HG03442 (cell line): Measurements from ENCODE around the gene FANCC.
A peak's percentile ranks its signal among the peaks of the same experiment; 100 is the strongest.
"Not testable (repeated sequence)": the region's sequence is repeated elsewhere in the genome, so short reads cannot be mapped to it uniquely, and the experiment has no call there.

Experiments
- ATAC-seq: cut with Tn5 transposase; IDR thresholded peaks from one replicate; pipeline ENCODE4 v1.9.1; 2021; ENCODE audit warnings: mild to moderate bottlenecking, moderate library complexity; ENCODE audit not compliant: unreplicated experiment

The FANCC gene

DNA sequence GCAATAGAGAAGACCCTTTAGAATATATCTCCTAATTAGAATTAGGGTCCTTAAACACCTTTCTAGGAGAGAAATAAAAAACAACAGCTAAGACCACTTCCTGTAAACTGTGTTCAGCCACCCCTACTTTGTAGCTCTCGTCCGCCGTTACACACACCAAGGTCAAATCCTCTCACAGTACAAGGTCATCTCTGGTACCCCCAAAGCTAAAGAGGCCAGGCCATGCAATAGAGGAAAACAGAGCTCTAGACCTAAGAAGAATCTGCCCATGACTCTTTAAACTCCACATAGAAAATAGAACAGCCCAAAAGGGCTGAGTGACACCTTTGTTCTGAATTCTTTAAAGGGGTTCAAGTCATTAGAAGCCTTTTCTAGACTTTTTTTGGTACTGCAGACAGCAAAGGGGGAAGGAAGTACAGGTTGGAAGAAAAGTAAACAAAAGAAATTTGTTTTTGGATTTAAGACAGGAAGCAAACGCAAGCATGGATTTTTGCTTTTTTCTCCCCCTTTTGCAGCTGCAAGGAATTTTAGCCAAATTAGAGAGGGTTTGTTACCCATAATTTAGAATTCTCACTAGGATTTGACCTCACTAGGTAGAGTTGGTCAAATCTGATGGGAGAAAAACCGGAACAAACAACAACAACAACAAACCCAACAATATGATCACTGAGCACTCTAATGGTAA is 13.4 kb upstream of the FANCC start:
- ATAC-seq = no peak

DNA sequence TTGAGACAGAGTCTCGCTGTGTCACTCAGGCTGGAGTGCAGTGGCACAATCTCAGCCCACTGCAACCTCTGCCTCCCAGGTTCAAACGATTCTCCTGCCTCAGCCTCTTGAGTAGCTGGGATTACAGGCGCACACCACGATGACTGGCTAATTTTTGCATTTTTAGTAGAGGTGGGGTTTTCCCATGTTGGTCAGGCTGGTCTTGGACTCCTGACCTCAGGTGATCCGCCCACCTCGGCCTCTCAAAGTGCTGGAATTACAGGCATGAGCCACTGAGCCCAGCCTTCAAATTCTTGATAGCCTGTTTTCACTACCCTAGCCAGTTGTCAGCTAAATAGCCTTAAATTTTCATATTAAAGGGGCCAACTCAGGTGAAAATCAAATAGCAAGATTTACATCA is 11.6 kb upstream of the FANCC start:
- ATAC-seq = not testable (repeated sequence)

DNA sequence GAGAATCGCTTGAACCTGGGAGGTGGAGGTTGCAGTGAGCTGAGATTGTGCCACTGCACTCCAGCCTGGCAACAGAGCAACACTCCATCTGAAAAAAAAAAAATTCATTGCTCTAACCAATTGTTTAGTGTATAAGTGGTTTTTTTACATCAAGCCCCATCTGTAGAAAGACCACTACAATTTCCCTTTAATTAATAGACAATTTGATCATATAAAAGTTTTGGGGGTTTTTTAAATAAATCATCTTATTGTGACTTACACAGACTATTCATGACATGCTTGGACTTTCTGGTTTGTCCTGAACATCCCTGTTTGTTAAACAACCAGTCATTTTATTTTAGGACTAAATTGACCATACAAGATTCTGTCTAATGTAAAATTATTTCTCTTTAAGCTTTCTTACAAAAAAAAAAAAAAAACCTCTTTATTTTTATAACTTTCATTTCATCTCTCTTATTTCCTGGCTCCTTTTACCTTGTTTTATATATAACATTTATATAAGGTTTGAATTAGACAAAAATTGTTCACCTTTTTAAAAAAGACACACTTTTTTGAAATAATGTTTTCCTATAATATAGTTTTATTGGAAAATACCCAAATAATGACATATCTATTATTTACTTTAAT is 9.8 kb upstream of the FANCC start:
- ATAC-seq = no peak

DNA sequence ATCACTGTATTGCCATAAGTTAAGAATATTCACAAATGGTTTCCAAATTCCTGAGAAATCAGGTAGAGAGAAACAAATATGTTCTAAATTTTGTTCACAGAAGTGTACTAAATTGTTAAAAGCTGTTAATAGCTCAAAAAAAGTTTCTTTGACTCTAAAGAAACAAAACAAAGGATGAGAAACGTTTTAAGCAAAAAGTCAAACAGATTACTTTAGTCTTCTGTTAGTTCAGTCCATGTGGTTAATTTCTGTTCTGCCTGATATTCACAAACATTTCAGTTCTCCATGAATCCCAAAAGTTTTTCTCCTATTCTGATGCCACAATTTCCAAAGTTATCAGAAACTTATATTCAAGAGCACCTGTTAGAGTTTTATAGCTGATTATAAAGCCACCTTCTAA is 7.7 kb upstream of the FANCC start:
- no peak for ATAC-seq

DNA sequence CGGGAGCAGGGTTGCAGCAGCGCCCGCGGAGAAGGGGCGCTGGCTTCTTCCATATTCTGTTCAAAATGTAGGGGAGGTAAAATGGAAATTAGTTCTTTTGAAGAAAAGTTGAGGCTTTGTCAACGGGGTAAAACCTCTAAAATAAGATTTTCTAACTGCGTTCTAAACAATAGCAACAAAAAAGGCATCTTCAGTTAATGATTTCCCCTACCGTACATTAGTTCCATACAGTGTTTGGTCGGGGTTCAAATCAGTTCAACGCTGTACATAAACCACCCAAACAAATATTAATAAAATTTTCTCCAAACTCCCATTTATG is 343 bp upstream of the FANCC start:
- ATAC-seq = no peak

DNA sequence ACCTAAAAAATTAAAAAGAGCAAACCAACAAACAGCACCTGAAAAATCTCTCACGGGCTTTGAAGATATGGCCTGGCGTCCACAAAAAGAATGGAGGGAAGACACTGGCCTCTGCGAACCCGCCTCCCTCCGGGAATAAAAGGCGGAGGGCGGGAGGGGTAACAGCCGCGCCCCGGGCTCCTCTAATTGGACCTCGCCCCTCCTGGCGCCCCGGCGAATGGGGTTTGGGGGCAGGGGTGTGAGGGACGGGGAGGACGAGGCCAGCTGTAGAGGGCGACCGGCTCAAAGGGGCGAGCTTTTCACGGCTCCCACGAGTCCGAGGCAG is 753 bp downstream of the FANCC start:
- ATAC-seq = peak; percentile 36

DNA sequence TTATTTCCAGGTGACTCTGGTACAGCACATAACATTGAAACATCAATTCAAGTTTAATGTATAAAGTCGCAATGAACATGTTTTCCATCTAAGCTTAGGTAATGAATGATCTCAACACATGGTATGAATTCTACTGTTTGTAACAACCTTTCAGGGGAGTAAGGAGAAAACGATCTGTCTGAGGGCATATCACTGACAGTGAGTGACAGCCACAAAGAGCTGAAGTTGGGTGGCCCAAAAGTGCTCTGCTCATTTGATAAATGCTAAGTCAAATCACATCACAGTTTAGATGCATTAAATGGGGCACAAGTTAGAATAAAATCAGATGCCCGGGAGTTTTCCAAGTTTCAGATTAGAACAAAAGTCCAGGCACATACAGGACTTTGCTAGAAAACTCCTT is 1.2 kb downstream of the FANCC start:
- ATAC-seq = no peak

DNA sequence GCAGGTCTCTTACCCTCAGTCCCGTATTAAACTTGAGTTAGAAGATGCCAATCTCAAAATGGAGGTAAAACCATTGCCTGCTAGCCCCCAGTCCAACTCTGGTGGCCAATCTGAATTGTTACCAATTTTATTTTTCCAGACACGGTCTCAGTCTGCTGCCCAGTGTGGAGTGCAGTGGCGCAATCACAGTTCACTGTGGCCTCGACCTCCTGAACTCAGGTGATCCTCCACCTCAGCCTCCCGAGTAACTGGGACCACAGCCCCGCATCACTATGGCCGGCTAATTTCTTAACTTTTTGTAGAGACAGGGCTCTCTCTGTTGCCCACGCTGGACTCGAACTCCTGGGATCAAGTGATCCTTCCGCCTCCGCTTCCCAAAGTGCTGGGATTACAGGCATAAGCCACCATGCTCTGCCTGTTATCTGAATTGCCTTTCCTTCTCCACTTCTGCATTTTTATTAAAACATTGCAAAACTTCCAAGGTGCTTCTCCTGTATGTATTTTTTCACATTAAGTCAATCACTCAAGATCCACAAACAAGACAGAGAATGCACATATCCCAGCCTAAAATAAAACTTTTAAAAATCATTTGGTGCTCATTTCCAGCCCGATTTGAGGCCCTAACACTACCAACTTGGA is 2.3 kb downstream of the FANCC start:
- ATAC-seq = no peak

DNA sequence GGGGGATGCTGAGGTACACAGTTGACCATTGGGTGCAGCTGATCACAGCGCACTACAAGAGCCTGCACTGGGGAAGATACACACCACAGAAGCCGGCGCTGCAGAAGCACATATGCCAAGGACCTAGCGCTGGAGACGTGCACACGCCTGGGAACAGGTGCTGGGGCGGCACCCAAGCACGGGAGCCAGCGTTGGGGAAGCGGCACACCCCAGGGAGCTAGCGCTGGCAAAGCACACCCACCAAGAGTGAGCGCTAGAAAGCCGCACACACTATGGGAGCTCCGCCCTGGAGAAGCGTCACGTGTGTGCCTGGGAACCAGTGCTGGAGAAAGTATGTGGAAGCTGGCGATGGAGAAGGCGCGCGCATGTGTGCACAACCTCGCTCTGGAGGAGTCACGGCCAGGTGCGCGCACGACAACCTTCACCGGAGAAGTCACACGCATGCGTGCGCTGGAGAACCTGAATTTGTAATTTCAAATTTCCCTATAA is 4.5 kb downstream of the FANCC start:
- no peak for ATAC-seq

DNA sequence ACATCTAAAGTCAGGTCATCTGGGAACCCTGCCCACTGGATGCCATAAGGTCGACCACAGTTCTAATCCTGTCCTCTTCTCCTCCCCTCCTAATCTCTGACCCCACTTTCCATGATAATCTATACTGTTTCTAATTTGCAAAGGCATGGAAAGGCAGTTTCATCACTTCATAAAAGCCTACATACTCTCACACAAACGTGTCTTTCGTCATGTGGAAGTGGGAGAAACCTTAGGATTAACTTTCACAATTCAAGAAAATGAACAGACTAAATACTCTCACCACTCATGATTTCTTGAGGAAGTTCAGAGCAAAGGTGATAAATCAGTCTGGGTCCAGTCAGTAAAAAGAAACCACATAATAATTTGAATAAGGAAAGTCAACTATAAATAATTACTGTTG is 5.5 kb downstream of the FANCC start:
- ATAC-seq = no peak

DNA sequence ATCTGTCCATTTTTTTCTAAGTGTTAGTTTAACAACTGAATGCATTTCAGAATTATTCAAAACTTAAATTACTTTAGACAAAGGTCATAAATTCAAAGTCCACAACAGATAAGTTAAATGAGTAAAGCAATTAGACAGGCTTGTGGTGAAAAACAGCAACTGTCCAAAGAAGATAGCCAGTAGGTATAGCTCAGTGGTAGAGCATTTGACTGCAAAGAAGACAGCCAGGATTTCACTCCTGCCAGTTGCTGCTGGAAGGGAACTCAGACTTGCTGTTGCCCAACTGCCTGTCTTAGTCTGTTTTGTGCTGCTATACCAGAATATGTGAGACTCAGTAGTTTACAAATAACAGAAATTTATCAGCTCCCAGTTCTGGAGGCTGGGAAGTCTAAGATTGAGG is 10.0 kb downstream of the FANCC start:
- no peak for ATAC-seq

DNA sequence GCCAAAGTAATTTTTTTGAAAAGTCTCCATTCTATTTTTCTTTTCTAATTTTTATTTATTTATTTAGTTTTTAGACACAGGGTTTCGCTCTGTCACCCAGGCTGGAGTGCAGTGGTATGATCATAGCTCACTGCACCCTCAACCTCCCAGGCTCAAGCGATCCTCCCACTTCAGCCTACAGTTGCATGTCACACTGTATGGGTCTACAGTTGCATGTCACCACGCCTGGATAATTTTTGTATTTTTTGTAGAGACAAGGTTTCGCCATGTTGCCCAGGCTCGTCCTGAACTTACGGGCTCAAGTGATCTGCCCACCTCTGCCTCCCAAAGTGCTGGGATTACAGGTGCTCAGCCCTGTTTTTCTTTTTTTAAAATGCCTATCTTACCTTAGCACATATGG is 10.7 kb downstream of the FANCC start:
- no peak for ATAC-seq

DNA sequence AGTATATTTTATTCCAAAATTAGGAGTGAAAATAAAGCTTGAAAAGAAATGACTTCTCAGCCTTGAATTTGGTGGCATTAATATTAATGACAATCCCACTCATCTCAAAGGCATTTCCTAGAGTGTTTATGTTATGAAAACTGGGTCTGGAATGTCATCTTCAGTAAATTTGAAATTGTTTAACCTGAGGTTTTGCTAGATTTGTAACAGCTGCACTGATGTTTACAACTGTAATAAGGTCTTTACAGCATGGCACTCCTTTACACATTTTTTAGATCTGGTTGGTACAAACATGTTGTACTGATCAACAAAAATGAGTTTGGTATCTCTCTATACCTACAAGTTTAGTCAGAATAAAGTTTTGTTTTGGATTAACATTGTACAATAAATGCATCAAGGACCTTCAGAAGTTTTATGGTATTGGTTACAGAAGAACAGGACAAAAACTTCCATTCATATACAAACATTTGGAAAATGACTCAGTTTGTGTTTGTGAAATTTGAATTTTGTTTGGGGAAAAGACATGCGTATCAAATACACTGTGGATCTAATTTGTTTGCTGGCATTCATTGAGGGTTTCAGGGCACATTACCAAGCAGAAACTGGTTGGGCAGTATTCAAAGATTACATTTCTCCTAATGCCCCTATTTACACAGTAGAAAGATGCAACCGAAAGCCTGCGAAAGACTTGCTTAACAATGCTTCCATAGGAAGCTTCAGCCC is 11.6 kb downstream of the FANCC start:
- ATAC-seq = no peak

DNA sequence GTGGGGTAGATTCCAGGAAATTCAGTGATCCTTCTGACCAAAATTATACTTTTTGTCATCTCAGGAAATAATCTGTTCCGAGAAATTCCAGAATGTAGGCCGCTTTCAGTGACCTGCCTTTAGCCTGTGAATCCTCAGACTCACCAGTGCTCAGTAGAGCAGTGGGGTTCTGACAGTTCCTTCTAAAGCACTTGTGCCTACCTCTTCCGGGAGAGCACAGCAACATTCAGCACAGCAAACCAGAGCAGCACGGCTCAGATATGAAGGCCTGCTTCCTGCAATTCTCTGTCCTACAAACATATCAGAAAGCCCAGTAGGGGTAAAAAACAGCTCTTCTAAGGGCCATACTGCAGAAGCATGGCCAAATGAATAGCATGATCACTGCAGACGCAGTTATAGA is 15.0 kb downstream of the FANCC start:
- ATAC-seq = no peak

DNA sequence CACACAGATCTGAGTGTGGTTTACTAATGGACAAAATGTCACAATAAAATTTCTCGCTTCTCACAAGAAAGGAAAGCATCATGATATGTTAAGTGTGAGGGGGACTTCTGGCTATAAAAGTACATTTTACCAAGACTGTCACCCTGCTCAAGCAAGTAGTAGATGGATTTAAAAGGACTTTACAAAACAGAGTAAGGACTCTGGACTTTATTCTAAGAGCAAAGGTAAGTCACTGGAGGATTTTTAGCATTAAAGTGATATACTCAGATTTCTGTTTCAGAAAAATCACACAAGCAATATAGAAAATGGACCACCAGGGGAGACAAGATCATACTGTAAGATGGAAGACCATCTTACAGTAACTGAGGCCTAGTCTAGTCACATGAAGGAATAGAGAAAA is 19.7 kb downstream of the FANCC start:
- no peak for ATAC-seq

DNA sequence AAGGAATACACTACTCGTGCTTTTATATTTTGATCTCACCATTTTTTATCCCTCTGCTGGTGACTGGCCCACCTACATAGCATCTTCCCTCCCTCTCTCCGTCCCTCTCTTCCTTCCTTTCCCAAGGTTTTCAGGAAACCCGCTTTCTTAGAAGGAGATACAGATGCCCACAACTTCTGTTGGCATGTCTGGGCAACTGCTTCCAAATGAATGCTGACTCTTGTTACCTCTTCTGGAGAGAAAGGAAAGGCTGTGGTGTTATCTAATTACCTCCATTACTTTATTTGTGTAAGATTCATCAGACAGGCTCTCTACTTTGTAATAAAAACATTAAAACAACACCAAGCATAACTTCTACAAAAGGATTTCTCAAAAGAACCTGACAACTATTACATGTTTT is 20.2 kb downstream of the FANCC start:
- ATAC-seq = no peak

DNA sequence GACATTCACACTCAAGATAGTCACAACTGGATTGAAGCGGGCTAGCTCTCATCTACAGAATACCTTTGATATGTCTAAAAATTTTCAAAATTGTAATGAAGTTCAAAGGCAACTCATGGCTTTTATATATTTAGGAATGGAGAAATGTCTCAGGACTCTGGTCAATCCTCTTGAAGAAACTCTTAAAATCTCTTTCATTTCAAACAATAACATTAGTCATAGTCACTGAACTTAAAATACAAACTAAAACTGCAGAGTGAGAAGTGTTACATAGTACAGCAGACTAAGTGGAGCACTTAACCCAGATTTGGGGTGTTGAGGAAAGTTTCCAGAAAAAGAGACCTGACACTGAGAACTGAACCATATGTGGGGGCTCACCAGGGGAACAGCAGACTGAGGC is 20.7 kb downstream of the FANCC start:
- no peak for ATAC-seq

DNA sequence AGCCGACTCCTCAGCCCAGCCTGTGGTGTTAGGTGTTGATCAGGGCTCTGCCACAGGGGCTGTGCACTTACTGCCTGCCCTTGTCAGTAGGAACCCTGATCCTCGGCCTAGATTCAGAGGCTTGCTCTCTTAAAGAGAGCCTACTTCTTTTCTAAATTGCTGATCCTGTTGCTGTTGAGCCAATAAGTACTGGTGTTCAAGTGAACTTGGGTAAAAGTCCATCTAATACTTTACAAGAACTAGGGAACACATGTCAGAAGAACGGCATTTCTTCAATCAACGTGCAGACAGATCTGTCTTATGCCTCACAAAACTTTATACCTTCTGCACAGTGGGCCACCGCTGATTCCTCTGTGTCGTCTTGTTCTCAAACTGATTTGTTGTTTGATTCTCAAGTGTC is 24.2 kb downstream of the FANCC start:
- not testable (repeated sequence) for ATAC-seq

DNA sequence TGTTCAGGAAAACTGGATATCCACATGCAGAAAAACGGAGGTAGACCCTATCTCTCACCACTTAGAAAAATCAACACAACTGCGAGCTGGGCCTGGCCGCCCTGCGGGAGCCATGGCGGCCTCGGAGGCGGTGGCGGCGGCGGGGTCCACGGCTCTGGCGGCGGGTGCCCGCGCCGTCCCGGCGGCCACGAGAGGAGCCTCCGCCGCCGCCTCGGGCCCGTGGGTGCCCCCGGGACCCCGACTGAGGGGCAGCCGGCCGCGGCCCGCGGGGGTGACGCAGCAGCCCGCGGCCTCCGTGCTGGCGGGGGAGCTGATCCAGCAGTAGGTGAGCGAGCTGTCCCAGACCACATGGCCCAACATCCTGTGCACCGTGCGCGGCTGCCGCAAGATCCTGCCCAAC is 25.3 kb downstream of the FANCC start:
- no peak for ATAC-seq

DNA sequence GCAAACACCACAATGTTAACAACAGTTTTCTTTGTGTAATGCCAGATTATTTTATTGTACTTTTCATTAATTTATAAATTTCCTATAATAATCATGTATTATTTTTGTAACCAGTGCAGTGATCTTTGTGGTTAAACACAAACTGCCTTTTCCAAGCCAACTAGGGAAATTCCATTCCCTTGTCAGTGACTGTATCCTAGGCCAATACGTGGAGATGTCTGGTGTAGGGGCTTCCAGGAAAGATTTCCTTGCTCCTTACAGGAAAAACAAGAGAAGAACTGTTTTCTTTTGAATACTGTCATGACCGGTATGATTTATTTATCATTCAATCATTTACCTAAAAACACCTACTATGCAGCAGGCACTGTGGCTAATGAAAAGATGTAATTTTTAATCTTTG is 31.4 kb downstream of the FANCC start:
- no peak for ATAC-seq

DNA sequence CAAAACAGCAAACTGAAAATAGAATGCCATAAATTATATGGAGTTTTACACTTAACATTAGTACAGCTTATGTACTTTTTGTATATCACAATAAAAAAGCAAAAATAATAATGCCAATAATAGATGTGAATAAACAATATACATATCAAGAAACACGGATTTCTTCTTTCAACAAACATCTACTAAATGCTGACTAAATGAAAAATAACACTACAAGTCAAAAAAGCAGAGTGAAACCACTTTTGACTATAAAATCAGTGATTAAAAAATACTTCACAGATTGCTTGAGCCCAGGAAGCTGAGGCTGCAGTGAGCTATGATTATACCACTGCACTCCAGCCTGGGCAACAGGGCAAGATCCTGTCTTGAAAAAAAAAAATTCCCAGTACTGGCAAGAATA is 32.2 kb downstream of the FANCC start:
- no peak for ATAC-seq
